GM18909 (cell line): ENCODE data around the gene STRIT1.

Experiments used
- ATAC-seq: cut with Tn5 transposase; IDR thresholded peaks from one replicate; pipeline ENCODE4 v1.9.1; 2021; ENCODE audit warnings: mild to moderate bottlenecking; ENCODE audit not compliant: unreplicated experiment, poor library complexity

The STRIT1 gene

DNA sequence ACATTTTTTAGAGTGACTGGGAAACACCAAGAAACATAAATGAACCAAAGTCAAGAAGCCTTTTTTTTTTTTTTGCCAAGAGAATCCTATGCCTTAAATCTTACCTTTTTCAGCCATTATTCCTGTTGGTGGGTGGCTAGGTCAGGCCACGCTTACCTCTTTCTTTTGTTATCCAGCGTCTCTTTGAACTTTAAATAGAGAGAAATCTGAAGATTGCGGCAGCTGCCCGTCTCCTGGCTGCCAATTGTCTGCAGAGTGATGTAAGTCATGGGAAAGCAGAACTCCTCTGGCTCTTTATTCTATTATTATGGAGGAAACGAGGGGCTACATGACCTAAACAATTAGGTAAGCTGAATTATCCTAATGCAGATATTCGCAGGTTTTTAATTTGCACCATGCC lies at the start of gene STRIT1:
TSS of gene STRIT1 (minus strand) at position 168 of the 400 bp plus-strand sequence.
- no peak for ATAC-seq

DNA sequence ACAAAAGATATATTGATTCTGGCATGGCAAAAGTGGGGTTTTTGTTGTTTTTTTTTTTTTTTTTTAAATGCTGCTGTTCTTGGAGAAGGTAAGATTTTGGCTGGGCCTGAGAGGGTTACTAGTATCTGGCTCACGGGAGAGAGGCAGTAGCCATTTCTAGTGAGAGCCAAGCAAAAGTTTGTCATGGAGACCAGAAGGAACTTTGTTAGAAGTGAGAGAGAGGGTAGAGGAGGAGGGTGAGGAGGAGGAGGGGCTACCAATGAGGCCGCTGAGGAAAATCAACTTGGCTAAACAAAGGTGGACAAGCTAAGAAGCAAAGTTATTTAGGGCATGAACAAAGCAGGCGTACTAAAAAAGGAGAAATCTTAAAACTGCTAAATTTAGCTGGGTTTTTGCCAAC lies 48.9 kb upstream of the STRIT1 start:
- no peak for ATAC-seq

DNA sequence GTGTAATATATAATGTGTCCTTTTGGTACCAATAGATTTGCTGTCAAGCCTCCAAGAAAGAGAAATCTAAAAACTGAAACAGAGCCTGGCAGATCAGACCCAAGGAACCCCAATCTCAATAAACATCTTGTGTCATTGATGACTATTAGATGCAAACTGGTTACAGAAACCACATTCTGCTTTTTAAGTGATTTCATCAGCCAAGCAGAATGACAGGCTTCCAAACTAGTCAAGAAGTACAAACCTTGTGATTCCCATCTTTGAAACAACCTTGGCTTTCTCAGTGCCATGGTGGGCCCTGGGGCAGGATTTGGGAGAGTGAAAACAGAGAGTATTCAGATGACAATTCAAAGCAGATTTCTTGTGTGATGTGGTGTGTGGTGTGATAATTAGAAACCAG lies 45.6 kb upstream of the STRIT1 start:
- ATAC-seq = no peak

DNA sequence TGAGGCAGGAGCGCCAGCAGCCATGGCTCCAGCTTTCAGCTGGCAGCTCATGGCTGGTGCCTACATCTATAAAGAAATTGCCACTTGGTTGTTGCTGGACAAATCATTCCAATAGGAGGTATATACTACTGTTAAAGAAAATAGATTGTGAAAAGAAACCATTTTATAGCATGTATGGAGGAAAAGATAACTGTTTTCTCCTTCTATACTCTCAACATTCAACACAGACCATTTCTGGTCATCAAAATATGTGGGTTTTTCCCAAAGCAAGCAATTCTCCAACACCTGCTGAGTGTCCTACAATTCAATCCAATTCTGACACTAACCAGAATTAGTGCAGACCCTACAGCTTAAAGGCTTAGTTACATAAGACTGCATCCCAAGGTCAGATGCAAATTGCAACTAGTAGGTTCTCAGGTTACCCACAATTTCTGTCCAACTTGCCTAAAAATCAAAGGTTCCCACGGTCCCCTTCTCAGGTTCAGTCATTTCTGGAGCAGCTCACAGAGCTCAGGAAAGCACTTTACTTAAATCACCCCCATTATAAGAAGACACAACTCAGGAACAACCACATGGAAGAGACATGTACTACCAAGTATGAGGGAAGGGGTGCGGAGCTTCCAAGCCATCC lies 42.4 kb upstream of the STRIT1 start:
- ATAC-seq = no peak

DNA sequence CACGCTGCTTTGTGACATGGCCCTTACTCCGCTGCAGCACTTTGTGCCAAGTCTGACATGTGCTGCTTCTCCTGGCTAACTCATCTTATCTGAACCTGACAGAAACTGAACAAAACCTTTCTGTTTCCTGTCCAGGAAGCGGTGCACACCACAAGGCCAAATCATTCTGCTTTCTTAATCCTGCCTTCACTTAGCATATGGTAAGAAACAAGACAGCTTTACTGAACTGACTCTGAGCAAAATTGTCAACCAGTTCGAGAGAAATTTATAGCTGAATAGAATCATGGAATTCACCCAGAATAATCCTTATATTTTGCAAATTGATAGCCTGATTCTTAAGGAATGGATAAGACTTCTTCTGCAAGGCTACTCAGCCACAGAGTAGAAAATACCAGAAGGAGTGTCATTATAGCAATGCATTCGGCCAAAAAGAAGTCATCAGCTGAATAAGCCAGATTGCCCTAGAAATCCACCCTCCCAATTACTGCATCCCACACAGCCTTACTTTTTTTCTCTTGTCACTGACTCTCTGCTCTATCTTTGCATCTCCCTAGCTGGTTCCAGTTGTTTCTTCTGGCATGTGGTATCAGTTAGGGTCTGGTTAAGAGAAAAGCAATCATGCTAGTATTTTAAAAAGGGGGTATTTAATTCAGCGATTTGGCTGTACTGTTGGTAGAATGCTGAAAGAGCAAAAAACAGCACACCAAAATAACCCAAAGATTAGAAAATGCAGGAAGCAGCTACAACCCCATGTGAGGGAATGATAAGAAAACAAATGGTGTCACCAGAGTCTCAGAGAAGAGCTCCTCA lies 41.6 kb upstream of the STRIT1 start:
- peak; percentile 87 for ATAC-seq

DNA sequence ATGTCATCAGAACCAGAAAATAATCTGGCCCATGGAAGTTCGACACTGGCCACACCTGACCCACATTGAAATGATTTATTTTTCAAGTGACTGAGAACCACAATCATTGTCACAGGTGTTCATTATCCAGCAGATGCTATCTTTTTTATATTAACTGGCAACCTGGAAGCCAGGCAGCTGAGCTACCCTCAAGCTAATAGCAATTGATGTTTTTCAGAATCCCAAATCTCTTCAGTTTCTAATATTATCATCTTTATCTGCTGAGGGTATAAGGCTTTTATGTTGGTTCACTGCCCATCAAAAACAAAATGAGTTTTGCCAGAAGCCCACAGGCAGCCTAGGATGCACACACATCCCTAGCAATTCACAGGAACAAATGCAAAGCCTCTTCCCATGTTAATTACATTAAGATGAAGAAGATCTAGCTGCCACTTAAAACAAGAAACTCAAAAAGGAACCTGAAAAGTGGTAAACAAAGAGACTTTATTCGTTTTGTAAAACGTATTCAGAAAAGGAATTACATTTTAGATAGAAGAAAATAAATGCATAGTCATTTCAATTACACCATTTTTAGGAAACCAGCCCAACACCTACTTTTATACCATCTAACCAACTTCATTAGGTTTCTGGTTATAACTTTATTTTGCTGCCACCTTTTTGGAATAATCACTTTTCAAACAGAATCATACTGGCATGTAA lies 40.9 kb upstream of the STRIT1 start:
- no peak for ATAC-seq

DNA sequence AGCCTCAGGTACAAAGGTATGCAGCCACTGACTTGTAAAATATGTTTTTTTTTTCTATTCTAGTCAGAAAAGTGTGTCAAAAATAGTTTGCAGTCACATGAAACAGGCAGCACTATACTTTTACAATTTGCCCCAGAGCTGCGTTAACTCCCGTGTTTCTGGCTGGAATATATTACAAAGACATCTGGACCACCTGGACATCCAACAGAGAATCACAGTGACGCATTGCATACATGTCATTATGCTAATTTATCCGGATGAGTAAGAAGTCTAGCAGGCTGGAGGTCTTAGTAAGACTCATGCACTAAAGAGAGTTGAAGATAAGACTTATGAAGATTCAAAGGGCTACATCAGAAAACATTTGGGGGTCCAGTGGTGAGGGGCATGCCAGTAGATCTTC lies 39.2 kb upstream of the STRIT1 start:
- ATAC-seq = no peak

DNA sequence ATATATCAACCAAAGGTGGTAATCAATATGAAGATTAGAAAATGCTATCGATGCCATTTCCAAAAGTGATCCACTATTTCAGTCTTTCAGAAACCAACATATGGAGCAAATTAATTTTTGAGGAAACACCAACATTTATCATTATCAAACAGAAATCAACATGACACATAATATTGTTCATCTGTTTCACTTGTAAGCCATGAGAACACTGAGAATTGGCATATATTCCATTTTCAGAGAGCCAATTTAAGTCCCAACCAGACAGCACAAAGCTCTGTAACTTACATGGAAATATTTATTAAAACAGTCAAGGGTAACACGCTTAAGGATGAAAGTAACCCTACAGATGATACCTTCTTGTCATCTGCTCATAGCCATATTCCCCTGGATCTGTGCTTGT lies 37.6 kb upstream of the STRIT1 start:
- no peak for ATAC-seq

DNA sequence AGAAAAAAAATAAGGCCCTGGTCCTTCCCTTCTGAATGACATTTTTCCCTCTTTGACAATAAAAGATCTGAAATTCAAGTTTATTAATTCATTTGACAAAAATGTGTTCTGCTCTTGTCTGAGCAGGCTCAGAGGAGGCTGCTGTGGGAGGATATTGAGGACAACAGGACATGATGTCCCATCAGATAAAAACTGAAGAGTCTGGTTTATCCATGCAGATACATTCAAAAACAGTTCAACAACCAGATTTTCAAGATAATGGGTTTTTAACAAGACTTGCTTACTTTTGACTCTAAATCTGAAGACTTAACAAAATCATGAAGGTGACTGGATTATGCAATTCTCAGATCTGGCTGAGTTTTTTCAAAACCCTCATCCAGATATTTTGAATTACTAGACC lies 36.9 kb upstream of the STRIT1 start:
- no peak for ATAC-seq

DNA sequence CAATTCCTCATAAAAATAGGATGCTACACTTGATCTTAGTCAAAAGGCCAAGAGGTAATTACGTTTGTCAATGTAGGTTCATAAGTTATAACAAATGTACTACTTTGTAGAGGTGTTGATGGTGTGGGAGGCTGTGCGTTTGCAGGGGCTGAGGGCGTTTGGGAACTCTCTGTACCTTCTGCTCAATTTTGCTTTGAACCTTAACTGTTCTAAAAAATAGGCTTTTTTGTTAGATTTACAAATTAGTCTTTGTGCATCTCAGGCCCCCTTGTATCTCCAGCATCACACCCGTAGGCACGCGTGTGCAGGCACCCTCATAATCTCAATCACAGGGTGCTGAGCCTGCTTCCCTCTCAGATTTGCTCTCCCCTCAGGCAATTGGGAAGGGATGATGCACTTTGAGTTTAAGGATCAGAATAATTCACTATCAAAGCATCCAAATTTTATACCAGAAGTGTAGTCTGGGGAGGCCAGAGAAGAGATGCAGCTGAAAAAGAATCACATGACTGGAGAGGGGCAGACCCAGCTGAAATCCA lies 36.1 kb upstream of the STRIT1 start:
- ATAC-seq = no peak

DNA sequence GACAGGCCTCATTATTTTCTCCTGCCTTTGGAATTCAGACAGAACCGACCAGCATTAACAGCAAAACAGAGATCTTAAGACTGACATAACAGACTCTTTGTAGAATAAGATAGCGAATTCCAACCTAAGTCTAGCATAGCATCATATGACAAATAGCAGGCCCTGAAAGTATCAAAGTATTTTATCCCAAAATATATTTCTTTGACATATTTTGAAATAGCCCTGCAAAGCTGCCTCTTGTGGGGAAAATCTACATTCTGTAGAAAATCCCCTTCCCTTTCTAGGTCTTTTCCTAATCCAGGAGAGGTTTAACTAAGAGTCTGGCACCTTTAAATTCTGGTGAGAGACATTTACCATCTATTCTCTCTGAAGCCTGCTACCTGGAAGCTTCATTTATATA lies 34.4 kb upstream of the STRIT1 start:
- ATAC-seq = no peak

DNA sequence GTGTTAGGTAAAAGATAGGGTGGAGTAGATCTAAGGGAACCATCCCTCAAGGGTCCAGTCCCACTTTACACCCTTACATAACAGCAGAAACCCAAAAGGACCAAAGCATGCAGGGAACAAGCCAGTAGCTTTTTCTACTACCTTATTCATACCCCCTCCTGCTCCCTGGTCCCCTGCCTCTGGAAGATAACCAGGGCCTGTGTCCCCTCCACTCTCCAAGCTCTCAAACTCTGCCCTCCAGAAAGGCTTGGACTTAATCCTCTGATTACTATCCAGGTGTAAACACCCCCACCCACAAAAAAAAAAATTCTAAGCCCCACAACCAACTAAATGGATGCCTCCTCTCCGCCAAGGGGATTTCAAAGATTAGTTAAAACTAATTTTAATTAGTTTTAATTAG lies 33.9 kb upstream of the STRIT1 start:
- no peak for ATAC-seq

DNA sequence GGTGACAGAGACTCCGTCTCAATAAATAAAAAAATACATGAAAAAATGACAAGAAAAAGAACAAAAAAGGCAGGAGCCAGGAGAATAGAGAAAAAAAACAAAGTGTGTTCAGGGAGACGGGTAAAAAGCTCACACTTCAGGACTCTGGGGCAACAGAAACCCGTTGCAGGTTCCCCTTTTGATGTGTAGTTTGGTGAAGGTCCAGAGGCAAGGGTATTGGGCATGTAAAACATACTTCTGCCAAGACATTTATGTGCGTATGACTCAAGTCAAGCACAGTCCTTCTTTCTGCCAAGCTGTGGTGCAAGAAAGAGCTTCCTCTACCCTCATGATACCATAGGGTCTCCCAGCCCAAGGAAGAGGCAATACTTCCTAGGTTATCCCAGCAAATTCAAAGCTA lies 33.4 kb upstream of the STRIT1 start:
- ATAC-seq = no peak

DNA sequence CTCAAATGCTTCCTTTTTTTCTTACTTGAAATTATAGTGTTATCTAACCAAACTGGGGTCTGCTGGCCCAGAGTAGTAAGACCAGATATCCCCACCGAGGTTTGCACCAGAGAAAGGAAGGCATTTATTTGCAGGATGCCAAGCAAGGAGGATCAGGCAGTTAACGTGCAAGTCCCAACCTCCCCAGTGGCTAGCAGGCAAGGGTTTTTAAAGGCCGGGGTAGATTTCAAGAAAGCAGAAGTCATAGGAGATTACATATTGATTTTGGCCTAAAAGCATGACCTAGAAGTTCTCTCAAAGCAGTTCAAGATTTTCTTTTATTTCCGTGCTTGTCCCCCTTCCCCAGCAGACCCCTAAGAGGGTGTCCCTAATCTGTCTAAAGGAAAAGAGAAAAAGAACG lies 32.8 kb upstream of the STRIT1 start:
- no peak for ATAC-seq

DNA sequence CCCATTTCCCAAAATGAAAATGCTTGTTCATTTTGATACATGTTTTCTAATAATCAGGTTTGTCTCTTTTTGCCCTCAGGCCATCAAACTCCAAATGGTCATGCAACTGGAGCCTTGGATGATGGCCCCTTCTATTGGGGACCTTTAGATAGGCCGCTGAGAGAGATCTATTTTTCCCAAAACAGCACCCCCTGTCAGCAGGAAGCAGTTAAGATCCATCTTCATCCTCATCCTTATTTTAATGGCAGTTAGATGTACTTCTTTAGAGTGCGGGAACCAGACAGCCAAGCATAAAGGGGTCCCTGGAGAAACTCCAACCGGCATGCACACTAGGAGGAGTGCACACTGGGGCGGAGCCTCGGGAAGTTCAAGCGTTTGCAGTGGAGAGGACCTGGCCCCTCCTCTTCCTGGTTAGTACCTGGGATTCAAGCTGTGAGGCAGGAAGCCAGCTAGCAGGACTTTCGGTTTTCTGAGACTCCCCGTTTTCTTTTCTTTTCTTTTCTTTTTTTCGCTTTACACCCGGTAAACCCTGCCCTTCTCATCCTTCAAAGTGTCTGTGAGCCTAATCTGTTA lies 31.9 kb upstream of the STRIT1 start:
- no peak for ATAC-seq

DNA sequence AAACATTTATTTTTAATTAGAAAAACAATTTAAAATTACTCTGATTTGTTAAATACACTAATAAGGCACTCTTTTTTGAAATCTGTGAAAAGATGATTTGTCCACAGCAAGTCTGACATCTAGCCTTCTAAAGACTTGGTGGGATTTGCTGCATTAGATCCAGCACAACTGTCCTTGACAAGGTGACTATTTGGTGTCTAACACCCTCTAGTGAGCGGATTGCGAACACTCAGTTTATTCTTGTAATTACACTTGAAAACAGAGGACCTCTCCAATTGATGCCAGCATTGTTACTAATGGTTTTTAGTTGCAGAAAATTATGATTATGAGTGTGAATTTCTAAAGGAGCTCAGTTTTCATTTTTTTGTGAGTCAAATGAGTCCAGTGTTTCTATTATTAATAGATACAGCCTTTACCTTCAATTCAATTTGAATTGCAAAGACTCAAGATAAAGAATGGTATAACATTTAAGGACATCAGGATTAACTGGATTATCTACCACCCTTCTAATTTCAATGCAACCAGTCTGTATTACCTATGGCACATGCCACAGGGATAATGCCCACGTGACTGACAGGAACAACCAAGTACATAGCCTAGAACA lies 29.7 kb upstream of the STRIT1 start:
- peak; percentile 80 for ATAC-seq

DNA sequence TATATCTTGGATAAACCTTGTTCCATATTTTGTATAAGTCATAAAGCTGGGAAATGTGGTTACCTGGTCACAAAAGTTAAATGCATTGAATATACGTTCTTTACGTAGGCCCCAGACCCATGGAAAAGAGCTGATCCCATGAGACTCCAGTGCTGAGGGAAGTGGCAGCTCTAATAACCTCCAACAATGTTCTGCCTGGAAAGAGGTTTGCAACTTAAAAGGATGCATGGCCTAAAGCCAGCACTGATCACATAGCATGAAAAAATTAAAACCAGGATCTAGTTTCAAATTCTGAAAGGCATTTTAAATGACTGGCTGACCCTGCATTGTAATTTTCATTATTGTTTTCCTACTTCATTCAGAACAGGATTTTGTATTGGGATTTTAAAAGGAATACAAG lies 27.9 kb upstream of the STRIT1 start:
- ATAC-seq = no peak

DNA sequence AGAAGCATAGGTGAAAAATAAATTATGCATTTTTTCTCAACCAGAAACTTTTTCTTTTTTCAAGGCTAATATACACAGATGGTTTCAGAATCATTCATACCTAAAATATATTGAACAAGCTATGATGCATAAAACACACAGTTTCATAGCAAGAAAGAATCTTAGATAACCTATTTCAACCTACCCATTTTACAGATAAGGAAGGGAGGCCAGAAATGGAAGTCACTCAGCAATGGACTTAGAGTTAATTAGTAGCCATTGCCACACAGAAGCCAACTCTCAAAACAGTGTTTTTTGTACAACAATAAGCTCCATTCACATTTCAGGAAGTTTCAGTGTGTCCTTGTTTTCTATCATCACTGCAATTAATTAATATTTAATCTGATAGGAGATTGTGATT lies 27.5 kb upstream of the STRIT1 start:
- ATAC-seq = no peak

DNA sequence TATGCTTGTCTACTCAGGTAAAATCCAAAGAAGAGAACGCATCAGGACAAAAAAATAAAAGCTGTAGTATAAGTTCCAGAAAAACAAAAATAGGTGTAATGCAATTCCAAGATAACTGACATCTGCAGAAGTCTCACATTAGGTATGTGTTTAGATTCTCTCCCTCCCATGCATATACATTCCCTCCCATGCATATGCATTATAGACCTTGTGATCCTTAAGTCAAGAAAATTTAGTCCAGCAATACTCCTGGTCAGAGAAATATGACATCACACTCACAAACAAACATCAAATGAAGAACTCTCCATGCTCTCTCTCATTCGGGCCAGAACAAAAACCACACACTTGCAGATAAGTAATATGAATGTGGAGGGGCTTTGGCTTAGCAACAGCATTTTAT lies 25.3 kb upstream of the STRIT1 start:
- no peak for ATAC-seq

DNA sequence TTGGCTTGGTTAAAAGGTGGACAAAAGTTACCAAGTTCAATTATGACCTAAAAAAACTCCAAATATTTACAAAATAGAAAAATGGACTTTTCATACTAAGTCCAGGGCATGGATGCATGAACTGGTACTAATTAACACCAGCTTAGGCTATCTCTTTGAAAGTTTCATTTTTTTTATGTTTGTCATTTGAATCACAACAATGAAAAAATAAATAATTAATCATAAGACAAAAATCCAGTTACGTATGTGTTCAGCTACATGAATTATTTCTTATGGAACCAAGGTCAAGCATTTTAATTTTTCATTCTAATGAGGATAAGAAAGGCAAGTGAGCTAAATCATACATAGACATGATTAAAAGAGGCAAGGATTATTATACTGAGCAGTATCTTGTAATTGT lies 23.7 kb upstream of the STRIT1 start:
- ATAC-seq = no peak

DNA sequence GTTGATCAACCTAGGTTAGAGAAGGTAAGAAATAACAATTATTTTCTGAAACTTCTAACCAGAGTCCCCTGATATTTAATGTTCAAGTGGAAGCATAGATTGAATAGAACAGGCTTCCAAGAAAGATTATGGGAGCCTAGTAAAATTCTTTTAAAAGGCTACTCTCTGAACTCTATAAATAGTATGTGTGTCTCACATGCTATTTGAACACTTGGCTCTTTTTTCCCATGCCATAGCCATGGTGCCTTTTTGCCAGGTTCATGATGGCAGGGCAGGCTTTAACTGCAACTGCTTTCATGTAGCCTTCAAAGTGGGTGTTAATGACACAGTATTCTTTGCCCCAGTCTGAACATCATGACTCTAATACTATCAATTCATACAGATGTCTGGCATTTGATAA lies 22.9 kb upstream of the STRIT1 start:
- ATAC-seq = no peak
